HuH-7 (cell line): ENCODE measurements around the gene DIPK1A.
A peak's percentile ranks its signal among the peaks of the same experiment; 100 is the strongest.

ENCODE experiments used
- DNase-seq: peaks from one replicate; pipeline ENCODE4 v3.0.0; 2011; ENCODE audit warnings: low spot score

Gene DIPK1A

GRCh38 chr1:92961131-92961895 lies at the start of gene DIPK1A:
Gene DIPK1A (minus strand): TSS chr1:92961462. CDS start chr1:92961429, 33 bp downstream.
- DNase-seq = peak; percentile 68

- DNase-seq = no peak
Observed at GRCh38 chr1:93007941-93008577, 46.8 kb upstream of the DIPK1A start.

GRCh38 chr1:93005252-93005598 lies 44.0 kb upstream of the DIPK1A start:
- no peak for DNase-seq

- no peak for DNase-seq
Observed at GRCh38 chr1:93004566-93005251, 43.4 kb upstream of the DIPK1A start.

- no peak for DNase-seq
Observed at GRCh38 chr1:93003981-93004380, 42.7 kb upstream of the DIPK1A start.

GRCh38 chr1:93002781-93003180 lies 41.5 kb upstream of the DIPK1A start:
- no peak for DNase-seq

GRCh38 chr1:93001893-93002292 lies 40.6 kb upstream of the DIPK1A start:
- DNase-seq = no peak

- no peak for DNase-seq
Observed at GRCh38 chr1:93000751-93001175, 39.5 kb upstream of the DIPK1A start.

- DNase-seq = no peak
Observed at GRCh38 chr1:93000291-93000690, 39.0 kb upstream of the DIPK1A start.

- DNase-seq = no peak
Observed at GRCh38 chr1:92998821-92999220, 37.6 kb upstream of the DIPK1A start.

GRCh38 chr1:92995441-92996430 lies 34.5 kb upstream of the DIPK1A start:
- DNase-seq = no peak

GRCh38 chr1:92994105-92994712 lies 32.9 kb upstream of the DIPK1A start:
- peak; percentile 48 for DNase-seq

GRCh38 chr1:92993581-92993980 lies 32.3 kb upstream of the DIPK1A start:
- DNase-seq = no peak

GRCh38 chr1:92992877-92993276 lies 31.6 kb upstream of the DIPK1A start:
- no peak for DNase-seq

GRCh38 chr1:92992054-92992453 lies 30.8 kb upstream of the DIPK1A start:
- no peak for DNase-seq

GRCh38 chr1:92990828-92991227 lies 29.6 kb upstream of the DIPK1A start:
- DNase-seq = no peak

GRCh38 chr1:92989936-92990583 lies 28.8 kb upstream of the DIPK1A start:
- no peak for DNase-seq

- no peak for DNase-seq
Observed at GRCh38 chr1:92989253-92989652, 28.0 kb upstream of the DIPK1A start.

- DNase-seq = no peak
Observed at GRCh38 chr1:92987462-92987861, 26.2 kb upstream of the DIPK1A start.

- no peak for DNase-seq
Observed at GRCh38 chr1:92985101-92985500, 23.8 kb upstream of the DIPK1A start.
